Parathyroid adenoma (tissue), 2 donors: Measurements from ENCODE around the gene KLHL8.

Experiments
- H2AFZ ChIP-seq: fragments of 300-600 bp; sonication (generic); one replicate; pipeline ENCODE4 v1.7.0; 2017; ENCODE audit warnings: antibody characterized with exemption, mild to moderate bottlenecking
- H3K27ac ChIP-seq: fragments of 300-600 bp; sonication (generic); one replicate; pipeline ENCODE4 v1.7.0; 2017
- H3K27me3 ChIP-seq: fragments of 300-600 bp; sonication (generic); one replicate; pipeline ENCODE4 v1.7.0; 2017; ENCODE audit warnings: low read length; ENCODE audit not compliant: control insufficient read depth, insufficient read depth
- H3K36me3 ChIP-seq: fragments of 300-600 bp; sonication (generic); one replicate; pipeline ENCODE4 v1.7.0; 2017; ENCODE audit warnings: low read length; ENCODE audit not compliant: control insufficient read depth, insufficient read depth
- H3K4me1 ChIP-seq: fragments of 300-600 bp; sonication (generic); one replicate; pipeline ENCODE4 v1.7.0; 2017; ENCODE audit warnings: control low read depth
- H3K4me2 ChIP-seq: fragments of 300-600 bp; sonication (generic); one replicate; pipeline ENCODE4 v1.7.0; 2017; ENCODE audit warnings: low read length
- H3K4me3 ChIP-seq: fragments of 300-600 bp; sonication (generic); one replicate; pipeline ENCODE4 v1.7.0; 2017; ENCODE audit warnings: low read depth, low read length
- H3K79me2 ChIP-seq: fragments of 300-600 bp; sonication (generic); one replicate; pipeline ENCODE4 v1.7.0; 2017; ENCODE audit warnings: control low read depth
- H3K9ac ChIP-seq: fragments of 300-600 bp; sonication (generic); one replicate; pipeline ENCODE4 v1.7.0; 2017; ENCODE audit warnings: mild to moderate bottlenecking
- H3K9me3 ChIP-seq: fragments of 300-600 bp; sonication (generic); one replicate; pipeline ENCODE4 v1.7.0; 2017; ENCODE audit warnings: low read length; ENCODE audit not compliant: control insufficient read depth
- TF ChIP-seq, protein P1 (sequence below): fragments of 300-600 bp; sonication (generic); IDR thresholded peaks from one replicate; pipeline ENCODE4 v1.7.0; 2017; ENCODE audit warnings: antibody characterized with exemption, mild to moderate bottlenecking
- donor health status: primary hyperparathyroidism.

The KLHL8 gene

DNA sequence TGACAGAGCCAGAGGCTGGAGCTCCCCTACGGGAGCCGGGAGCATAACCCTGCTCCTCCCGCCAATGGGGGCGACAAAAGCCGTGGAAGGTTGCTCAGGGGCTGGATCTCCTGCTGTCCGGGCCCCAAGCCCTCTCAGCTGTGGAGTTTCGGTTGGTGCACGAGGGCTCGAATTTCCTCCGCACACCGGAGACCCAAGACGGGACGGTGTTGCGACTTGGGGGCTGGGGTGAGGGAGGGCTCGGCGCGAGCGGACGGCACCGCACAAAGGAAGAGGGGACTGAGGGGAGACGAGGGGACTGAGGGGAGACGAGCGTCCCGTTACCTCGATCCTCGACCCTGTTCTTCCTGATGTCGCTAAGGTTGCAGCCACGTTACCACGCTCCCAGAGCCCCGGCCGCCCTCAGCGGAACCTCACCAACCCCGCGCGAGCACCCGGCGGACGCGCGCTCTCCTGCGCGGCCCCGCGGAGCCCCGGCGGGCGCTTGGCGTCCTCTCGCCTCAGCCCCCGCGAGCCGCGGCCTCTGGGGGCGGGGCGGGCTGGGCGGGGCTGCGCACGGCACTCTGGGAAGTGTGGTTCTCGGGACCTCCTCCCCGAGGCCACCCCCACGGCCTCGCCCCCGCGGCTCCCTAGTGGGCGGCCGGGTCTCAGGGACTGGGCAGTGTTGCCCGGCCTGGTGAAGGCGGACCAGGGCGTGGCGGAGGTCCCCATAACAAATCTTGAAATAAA lies at the start of gene KLHL8:
Gene KLHL8 (minus strand): TSS at position 525 of the 729 bp plus-strand sequence. CDS start 25,079 bp downstream, outside the sequence.
- H2AFZ ChIP-seq, result peak within 1 kb of the TSS; percentile 95
- no peaks in the 10 kb centered on the region for H3K27me3 ChIP-seq
- H3K9ac ChIP-seq, result no peak within 1 kb of the TSS
- peak within 1 kb of the TSS; percentile 86 for H3K4me3 ChIP-seq
- H3K9me3 ChIP-seq, result no peaks in the 10 kb centered on the region
- no peaks in the 10 kb centered on the region for H3K36me3 ChIP-seq
- peaks cover 2% of the 10 kb centered on the region for H3K79me2 ChIP-seq
- H3K27ac ChIP-seq, result peak within 1 kb of the TSS; percentile 87
- no peaks in the 10 kb centered on the region for H3K4me1 ChIP-seq
- H3K4me2 ChIP-seq, result peak within 1 kb of the TSS; percentile 88
- TF ChIP-seq, protein P1, sequence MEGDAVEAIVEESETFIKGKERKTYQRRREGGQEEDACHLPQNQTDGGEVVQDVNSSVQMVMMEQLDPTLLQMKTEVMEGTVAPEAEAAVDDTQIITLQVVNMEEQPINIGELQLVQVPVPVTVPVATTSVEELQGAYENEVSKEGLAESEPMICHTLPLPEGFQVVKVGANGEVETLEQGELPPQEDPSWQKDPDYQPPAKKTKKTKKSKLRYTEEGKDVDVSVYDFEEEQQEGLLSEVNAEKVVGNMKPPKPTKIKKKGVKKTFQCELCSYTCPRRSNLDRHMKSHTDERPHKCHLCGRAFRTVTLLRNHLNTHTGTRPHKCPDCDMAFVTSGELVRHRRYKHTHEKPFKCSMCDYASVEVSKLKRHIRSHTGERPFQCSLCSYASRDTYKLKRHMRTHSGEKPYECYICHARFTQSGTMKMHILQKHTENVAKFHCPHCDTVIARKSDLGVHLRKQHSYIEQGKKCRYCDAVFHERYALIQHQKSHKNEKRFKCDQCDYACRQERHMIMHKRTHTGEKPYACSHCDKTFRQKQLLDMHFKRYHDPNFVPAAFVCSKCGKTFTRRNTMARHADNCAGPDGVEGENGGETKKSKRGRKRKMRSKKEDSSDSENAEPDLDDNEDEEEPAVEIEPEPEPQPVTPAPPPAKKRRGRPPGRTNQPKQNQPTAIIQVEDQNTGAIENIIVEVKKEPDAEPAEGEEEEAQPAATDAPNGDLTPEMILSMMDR, result no peak

DNA sequence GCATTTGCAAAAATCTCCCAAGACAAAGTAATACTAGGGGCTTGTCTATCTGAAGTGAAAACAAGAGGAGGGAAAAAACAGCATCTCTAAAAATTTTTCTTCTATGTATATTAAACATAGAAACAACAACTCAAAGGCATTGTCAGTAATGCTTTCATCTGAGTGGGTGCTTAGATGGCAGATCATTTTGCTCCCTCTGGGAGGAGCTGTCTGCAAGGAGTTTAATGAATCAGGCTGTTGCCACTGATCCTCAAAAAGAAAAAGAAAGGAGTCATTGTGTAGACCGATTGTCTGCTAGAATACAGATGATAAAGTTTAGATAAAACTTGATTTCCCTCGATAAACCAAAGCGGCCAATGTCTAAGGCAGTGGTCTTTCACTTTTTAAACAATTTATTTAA lies 49.7 kb upstream of the KLHL8 start:
- H3K79me2 ChIP-seq, result no peaks in the 10 kb centered on the region

DNA sequence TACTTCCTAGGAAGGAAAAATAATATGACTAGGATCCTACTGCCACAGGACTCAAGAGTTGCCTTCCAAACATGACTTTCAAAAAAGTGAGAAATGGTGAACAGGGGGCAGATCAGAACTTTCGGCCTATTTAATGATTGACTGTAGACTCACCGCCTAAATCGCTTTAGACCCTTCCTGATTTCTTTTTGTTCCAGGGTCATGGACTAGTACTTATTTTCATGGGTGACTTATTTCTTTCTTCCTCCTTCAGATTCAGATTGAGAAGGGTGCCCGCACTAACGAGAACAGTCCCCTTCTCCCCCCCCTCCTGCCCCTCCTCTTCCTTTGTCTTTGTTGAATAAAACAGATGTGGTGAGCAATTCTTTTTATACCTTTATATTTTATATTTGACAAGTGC lies 48.0 kb upstream of the KLHL8 start:
- Histone ChIP-seq H3K4me1 (no peaks in the 10 kb centered on the region), H3K9ac (no peak overlapping the region), H3K4me2 (no peak overlapping the region), H3K79me2 (no peaks in the 10 kb centered on the region), H2AFZ (no peak overlapping the region), H3K4me3 (no peak overlapping the region), H3K36me3 (peaks cover 3% of the 10 kb centered on the region), H3K27ac (no peak overlapping the region), H3K27me3 (no peaks in the 10 kb centered on the region), H3K9me3 (no peaks in the 10 kb centered on the region)
- TF ChIP-seq, protein P1, result no peak

More for the DNA sequence above, 49.7 kb upstream of the KLHL8 start:
- TF ChIP-seq, protein P1, result no peak
- H3K27me3 ChIP-seq, result no peaks in the 10 kb centered on the region
- no peaks in the 10 kb centered on the region for H3K4me1 ChIP-seq
- no peak overlapping the region for H3K27ac ChIP-seq
- H3K4me2 ChIP-seq, result no peak overlapping the region
- H3K4me3 ChIP-seq, result no peak overlapping the region
- H2AFZ ChIP-seq, result no peak overlapping the region
- H3K36me3 ChIP-seq, result peaks cover 3% of the 10 kb centered on the region
- H3K9ac ChIP-seq, result no peak overlapping the region
- no peaks in the 10 kb centered on the region for H3K9me3 ChIP-seq

DNA sequence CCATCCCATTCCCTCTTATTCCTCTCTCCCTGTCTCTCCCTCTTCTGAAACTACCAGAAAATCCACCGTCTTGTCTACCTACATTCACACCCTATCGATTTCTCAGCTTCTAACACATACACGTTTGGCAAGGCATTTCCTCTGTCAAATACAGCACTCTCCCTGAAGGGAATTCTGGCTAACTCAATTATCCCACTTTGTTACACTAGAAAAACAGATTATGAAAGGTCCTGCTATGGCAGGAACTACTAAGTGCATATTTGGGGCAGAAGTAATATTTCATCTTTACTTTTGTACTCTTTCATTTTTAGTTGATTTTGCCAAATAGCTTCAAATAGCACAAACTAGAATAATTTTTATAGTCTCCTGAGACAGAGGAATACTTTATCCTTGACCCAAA lies 46.6 kb upstream of the KLHL8 start:
- TF ChIP-seq, protein P1, result no peak
- Histone ChIP-seq H3K4me2 (no peak overlapping the region), H3K9ac (no peak overlapping the region), H3K4me1 (no peaks in the 10 kb centered on the region), H3K27ac (no peak overlapping the region), H3K4me3 (no peak overlapping the region), H2AFZ (peak overlapping the region; percentile 46), H3K27me3 (no peaks in the 10 kb centered on the region), H3K79me2 (no peaks in the 10 kb centered on the region), H3K36me3 (peaks cover 3% of the 10 kb centered on the region), H3K9me3 (no peaks in the 10 kb centered on the region)

DNA sequence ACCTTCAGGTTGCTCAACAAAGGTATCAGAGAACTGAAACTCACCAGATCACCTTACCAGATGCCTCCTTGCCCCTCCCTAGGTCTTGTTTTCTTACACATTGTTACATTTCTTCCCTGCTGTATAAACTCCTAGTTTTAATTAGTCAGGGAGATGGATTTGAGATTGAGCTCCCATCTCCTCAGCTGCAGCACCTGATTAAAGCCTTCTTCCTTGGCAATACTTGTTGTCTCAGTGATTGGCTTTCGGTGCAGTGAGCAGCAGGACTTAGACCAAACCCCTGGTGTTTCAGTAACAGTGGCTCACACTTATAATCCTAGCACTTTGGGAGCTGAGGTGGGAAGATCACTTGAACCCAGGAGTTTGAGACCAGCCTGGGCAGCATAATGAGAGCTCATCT lies 42.5 kb upstream of the KLHL8 start:
- Histone ChIP-seq H3K9ac (no peak overlapping the region), H3K36me3 (no peaks in the 10 kb centered on the region), H3K27me3 (no peaks in the 10 kb centered on the region), H3K4me2 (no peak overlapping the region), H3K27ac (no peak overlapping the region), H2AFZ (no peak overlapping the region), H3K9me3 (no peaks in the 10 kb centered on the region), H3K4me3 (no peak overlapping the region), H3K4me1 (no peaks in the 10 kb centered on the region), H3K79me2 (no peaks in the 10 kb centered on the region)
- TF ChIP-seq, protein P1, result no peak
